NCI-H446 (cell line): ENCODE measurements around the gene HCAR2.
"Not testable (repeated sequence)": the region's sequence is repeated elsewhere in the genome, so short reads cannot be mapped to it uniquely, and the experiment has no call there.

Experiments
- DNase-seq, 2 experiments: peaks; one replicate each; lab custom pipeline; 2025; lab: John Stamatoyannopoulos, UW

HCAR2 gene

GRCh38 chr12:122716658-122717057, 13.5 kb upstream of the HCAR2 start, which contains the start of gene HCAR3:
Gene HCAR3, minus strand, starts transcription at chr12:122716811. Its CDS starts 74 bp downstream, at chr12:122716737.
- DNase-seq, result peak in 1 of 2 experiments; percentile 11

GRCh38 chr12:122715211-122715610, 12.1 kb upstream of the HCAR2 start:
- DNase-seq, result not testable (repeated sequence)

GRCh38 chr12:122713491-122714188, 10.5 kb upstream of the HCAR2 start:
- not testable (repeated sequence) for DNase-seq

- DNase-seq, result not testable (repeated sequence)
Observed at GRCh38 chr12:122711266-122711665, 8.1 kb upstream of the HCAR2 start.

GRCh38 chr12:122710341-122710740, 7.2 kb upstream of the HCAR2 start:
- DNase-seq, result not testable (repeated sequence)

- DNase-seq, result not testable (repeated sequence)
Observed at GRCh38 chr12:122709287-122709686, 6.1 kb upstream of the HCAR2 start.

- DNase-seq, result not testable (repeated sequence)
Observed at GRCh38 chr12:122703841-122704240, 684 bp upstream of the HCAR2 start.

- DNase-seq, result not testable (repeated sequence)
Observed at GRCh38 chr12:122701481-122701880, 1.7 kb downstream of the HCAR2 start.

- DNase-seq, result not testable (repeated sequence)
Observed at GRCh38 chr12:122700038-122700710, 3.0 kb downstream of the HCAR2 start.

- DNase-seq, result not testable (repeated sequence)
Observed at GRCh38 chr12:122696922-122697321, 6.2 kb downstream of the HCAR2 start.

GRCh38 chr12:122691566-122691965, 11.6 kb downstream of the HCAR2 start:
- DNase-seq, result no peak

GRCh38 chr12:122688291-122688690, 14.9 kb downstream of the HCAR2 start:
- no peak for DNase-seq

- DNase-seq, result no peak
Observed at GRCh38 chr12:122687086-122687485, 16.1 kb downstream of the HCAR2 start.

GRCh38 chr12:122686538-122686937, 16.6 kb downstream of the HCAR2 start:
- DNase-seq, result no peak

GRCh38 chr12:122684297-122684813, 18.8 kb downstream of the HCAR2 start:
- DNase-seq, result no peak

GRCh38 chr12:122681814-122682213, 21.3 kb downstream of the HCAR2 start:
- DNase-seq, result no peak

- DNase-seq, result not testable (repeated sequence)
Observed at GRCh38 chr12:122680989-122681388, 22.2 kb downstream of the HCAR2 start.

- not testable (repeated sequence) for DNase-seq
Observed at GRCh38 chr12:122676781-122677180, 26.4 kb downstream of the HCAR2 start.

- DNase-seq, result not testable (repeated sequence)
Observed at GRCh38 chr12:122676015-122676414, 27.1 kb downstream of the HCAR2 start.

GRCh38 chr12:122672515-122672914, 30.6 kb downstream of the HCAR2 start:
- no peak for DNase-seq

- DNase-seq, result no peak
Observed at GRCh38 chr12:122669397-122670070, 33.6 kb downstream of the HCAR2 start.

GRCh38 chr12:122668268-122668667, 34.9 kb downstream of the HCAR2 start:
- DNase-seq, result no peak
